Measurements from ENCODE around the gene FZR1. TPM values are rescaled to one million over a fixed set of nuclear protein-coding genes. Genes with fewer than 3 reads are reported as not detected.

FZR1 gene
- total RNA-seq, 4 donors from 2014 or later = 29.1 to 107 (median 35.3) TPM

DNA sequence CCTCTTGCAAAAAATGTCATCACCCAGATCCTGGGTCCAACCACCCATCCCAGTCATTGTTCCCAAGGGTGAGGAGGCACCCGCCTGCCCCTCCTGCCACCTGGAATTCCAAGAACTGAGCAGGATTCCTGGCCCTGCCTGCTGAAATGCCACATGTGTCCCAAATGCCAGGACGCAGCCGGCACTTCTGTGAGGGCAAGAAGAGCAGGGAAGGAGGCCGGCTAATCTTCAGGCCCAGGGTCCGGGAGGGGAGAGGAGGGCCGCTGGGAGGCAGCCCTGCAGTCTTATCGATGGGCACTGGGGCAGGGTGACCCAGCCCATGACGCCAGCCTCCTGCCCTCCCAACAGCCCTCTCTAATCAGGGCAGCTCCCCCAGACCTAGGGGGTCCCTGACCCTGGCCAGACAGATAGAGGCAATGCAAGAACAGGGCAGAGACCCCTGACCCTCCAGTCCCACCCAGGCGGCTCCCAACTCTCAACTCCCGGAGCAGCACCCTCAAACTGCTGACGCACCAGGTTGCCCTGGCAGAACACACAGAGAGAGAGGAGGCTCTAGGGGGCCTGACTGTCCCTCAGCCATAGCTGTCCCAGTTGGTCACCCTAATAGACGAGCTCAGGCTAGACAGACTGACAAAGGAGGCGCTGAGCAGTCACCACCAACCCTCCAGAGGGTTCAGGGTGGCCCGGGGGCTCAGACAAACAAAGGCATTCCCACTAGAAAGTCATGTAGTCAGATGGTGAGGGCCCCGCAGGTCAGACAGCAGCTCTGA, 49.7 kb downstream of the FZR1 start:
- no peaks in the 10 kb centered on the region for H3K9me3 ChIP-seq
- intact Hi-C loops (cut with DNase I; ENCODE audit: low total_unique reads) (no loop called here), in situ Hi-C loops (cut with MboI; ENCODE audit: low pct_ligation_motif_present in 1 of 4, low pct_unique_long_range_greater_than_20kb in 1 of 4, low sequenced_read_pairs in 3 of 4) (no loop called here)
- WGBS, 2 donors (ENCODE audit: low coverage in 1 of 2) = 71% methylated on average over 11 of the region's 15 CpGs; no CpG with 5 or more reads in 1 of the 2 donors
- peak overlapping the region in 3 of 4 donors; percentile 6 to 92 (median 12) for H3K27ac ChIP-seq
- DNase-seq = no peak
- peaks cover 11 to 44% (median 27%) of the 10 kb centered on the region in 4 donors for H3K4me1 ChIP-seq
- no peaks in the 10 kb centered on the region for H3K36me3 ChIP-seq
- H3K27me3 ChIP-seq = no peaks in the 10 kb centered on the region
- H3K4me3 ChIP-seq = peak overlapping the region in 3 of 4 donors; percentile 73 to 99 (median 94)
- TF ChIP-seq, protein P1, sequence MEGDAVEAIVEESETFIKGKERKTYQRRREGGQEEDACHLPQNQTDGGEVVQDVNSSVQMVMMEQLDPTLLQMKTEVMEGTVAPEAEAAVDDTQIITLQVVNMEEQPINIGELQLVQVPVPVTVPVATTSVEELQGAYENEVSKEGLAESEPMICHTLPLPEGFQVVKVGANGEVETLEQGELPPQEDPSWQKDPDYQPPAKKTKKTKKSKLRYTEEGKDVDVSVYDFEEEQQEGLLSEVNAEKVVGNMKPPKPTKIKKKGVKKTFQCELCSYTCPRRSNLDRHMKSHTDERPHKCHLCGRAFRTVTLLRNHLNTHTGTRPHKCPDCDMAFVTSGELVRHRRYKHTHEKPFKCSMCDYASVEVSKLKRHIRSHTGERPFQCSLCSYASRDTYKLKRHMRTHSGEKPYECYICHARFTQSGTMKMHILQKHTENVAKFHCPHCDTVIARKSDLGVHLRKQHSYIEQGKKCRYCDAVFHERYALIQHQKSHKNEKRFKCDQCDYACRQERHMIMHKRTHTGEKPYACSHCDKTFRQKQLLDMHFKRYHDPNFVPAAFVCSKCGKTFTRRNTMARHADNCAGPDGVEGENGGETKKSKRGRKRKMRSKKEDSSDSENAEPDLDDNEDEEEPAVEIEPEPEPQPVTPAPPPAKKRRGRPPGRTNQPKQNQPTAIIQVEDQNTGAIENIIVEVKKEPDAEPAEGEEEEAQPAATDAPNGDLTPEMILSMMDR (IDR thresholded peaks at IDR 0.05) = no peak
- TF ChIP-seq EP300 (IDR thresholded peaks at IDR 0.05; ENCODE audit: low read depth) = no peak
- no peak for TF ChIP-seq POLR2AphosphoS5 (IDR thresholded peaks at IDR 0.05)
- no peak for TF ChIP-seq POLR2A (IDR thresholded peaks at IDR 0.05)

DNA sequence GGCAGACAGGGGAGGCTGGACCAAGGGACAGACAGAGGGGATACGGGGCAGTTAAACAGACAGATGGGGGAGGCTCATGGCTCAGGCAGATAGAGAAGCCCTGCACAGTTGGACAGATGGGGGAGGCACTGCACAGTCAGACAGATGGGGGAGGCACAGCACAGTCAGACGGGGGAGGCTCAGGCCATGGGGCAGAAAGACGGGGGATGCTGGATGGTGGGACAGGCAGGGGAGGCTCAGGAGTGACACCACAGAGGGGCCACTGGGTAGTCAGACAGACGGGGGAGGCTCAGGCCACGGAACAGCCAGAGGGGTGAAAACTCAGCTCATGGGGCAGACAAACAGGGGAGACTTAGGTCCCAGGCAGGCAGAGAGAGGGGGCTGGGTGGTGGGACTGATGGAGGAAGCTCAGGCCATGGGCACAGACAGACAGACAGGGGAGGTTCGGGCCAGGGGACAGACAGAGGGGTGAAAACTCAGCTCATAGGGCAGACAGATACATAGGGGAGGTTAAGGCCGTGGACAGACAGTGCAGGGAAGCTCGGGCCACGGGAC, 50.4 kb downstream of the FZR1 start:
- no peak for DNase-seq
- peak overlapping the region; percentile 75 to 95 (median 88) for H3K27ac ChIP-seq
- H3K36me3 ChIP-seq = no peaks in the 10 kb centered on the region
- no peaks in the 10 kb centered on the region for H3K27me3 ChIP-seq
- in situ Hi-C loops (cut with MboI; ENCODE audit: low pct_ligation_motif_present in 1 of 4, low pct_unique_long_range_greater_than_20kb in 1 of 4, low sequenced_read_pairs in 3 of 4) = no loop called here
- WGBS, 2 donors (ENCODE audit: low coverage in 1 of 2) = 16 to 28% methylated on average over 4 to 9 of the region's 9 CpGs
- intact Hi-C loops (cut with DNase I; ENCODE audit: low total_unique reads) = no loop called here
- no peak for TF ChIP-seq EP300 (IDR thresholded peaks at IDR 0.05; ENCODE audit: low read depth)
- no peak for TF ChIP-seq POLR2A (IDR thresholded peaks at IDR 0.05)
- no peak for TF ChIP-seq POLR2AphosphoS5 (IDR thresholded peaks at IDR 0.05)
- TF ChIP-seq, protein P1 (IDR thresholded peaks at IDR 0.05) = no peak
- H3K4me1 ChIP-seq = peaks cover 11 to 44% (median 27%) of the 10 kb centered on the region in 4 donors
- peak overlapping the region; percentile 42 to 99 (median 84) for H3K4me3 ChIP-seq
- no peaks in the 10 kb centered on the region for H3K9me3 ChIP-seq

DNA sequence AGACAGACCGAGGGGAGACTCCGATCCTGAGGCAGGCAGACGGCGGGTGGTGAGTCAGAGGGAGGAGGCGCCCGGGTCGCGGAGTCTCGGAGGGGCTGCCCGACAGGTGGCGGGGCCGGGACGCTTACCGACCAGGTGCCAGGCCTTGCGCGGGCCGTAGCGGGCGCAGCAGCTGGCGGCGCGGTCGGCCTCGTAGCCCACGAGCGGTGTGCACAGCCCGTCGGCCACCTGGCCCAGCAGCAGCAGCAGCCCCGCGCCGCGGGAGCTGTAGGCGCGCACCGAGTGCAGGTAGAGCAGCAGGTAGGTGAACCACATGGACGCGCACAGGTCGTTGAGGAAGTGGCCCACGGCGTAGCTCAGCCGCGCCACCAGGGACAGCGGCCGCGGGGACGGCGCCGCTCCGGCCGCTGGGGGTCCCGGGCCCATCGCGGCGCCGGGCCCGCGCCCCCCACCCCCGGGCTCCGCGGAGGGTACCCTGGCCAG, 50.9 kb downstream of the FZR1 start:
- no peak for TF ChIP-seq POLR2A (IDR thresholded peaks at IDR 0.05)
- no peak for TF ChIP-seq POLR2AphosphoS5 (IDR thresholded peaks at IDR 0.05)
- TF ChIP-seq EP300 (IDR thresholded peaks at IDR 0.05; ENCODE audit: low read depth) = no peak
- TF ChIP-seq, protein P1 (IDR thresholded peaks at IDR 0.05) = no peak
- no peaks in the 10 kb centered on the region for H3K27me3 ChIP-seq
- peak; percentile 51 for DNase-seq
- no peaks in the 10 kb centered on the region for H3K36me3 ChIP-seq
- no peaks in the 10 kb centered on the region for H3K9me3 ChIP-seq
- intact Hi-C loops (cut with DNase I; ENCODE audit: low total_unique reads) = no loop called here
- H3K27ac ChIP-seq = peak overlapping the region; percentile 75 to 95 (median 88)
- peaks cover 11 to 44% (median 27%) of the 10 kb centered on the region in 4 donors for H3K4me1 ChIP-seq
- in situ Hi-C loops (cut with MboI; ENCODE audit: low pct_ligation_motif_present in 1 of 4, low pct_unique_long_range_greater_than_20kb in 1 of 4, low sequenced_read_pairs in 3 of 4) = no loop called here
- peak overlapping the region; percentile 42 to 99 (median 84) for H3K4me3 ChIP-seq
- WGBS, 2 donors (ENCODE audit: low coverage in 1 of 2) = 0% methylated on average over 1 to 58 of the region's 60 CpGs

DNA sequence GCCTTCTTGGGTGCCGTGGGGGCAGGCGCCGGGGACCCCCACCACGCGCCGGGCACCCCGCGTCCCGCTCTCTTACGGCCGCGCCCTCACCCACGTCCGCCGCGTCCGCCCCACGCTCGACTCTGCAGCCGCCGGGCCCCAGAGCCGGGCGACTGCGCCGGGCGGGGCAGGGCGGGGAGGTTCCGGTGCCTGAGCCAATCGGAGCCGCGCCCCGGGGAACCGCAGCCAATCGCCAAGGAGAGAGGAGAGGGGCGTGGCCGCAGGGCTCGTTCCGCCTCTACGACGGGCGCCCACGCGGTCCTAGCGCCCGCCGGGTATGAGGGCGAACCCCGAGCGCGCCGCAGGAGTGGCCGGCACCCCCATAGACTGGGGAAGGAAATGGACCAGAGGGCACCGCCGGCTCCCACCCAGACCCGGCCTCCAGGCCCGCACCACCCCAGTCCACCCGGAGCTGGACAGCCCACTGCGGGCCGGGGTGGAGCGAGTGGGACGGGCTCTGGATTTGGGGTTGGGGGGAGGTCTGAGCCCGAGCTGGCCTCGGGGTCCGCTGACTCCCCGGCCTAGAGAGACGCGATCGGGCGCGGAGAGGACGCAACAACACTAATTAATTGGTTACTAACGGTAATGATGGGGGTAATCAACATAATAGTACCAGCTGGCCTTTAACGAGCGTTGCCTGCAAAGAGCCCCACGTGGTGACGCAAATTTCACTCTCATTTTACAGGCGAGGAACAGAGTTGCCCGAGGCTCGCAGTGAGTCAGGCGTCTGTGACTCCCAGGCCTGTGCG, 51.5 kb downstream of the FZR1 start, which contains the start of gene MFSD12:
MFSD12 (minus strand) TSS at position 126 of the 788 bp plus-strand sequence. CDS start 183 bp downstream, outside the sequence.
- intact Hi-C loops (cut with DNase I; ENCODE audit: low total_unique reads) = no loop called here
- H3K27ac ChIP-seq = peak within 1 kb of the TSS; percentile 75 to 95 (median 88)
- DNase-seq = peak; percentile 96
- WGBS, 2 donors (ENCODE audit: low coverage in 1 of 2) = 1% methylated on average over 58 of the region's 81 CpGs; no CpG with 5 or more reads in 1 of the 2 donors
- no peaks in the 10 kb centered on the region for H3K27me3 ChIP-seq
- H3K9me3 ChIP-seq = no peaks in the 10 kb centered on the region
- peak within 1 kb of the TSS; percentile 73 to 99 (median 94) for H3K4me3 ChIP-seq
- peaks cover 11 to 44% (median 26%) of the 10 kb centered on the region in 4 donors for H3K4me1 ChIP-seq
- TF ChIP-seq, protein P1 (IDR thresholded peaks at IDR 0.05) = no peak
- TF ChIP-seq POLR2A (IDR thresholded peaks at IDR 0.05) = peak; percentile 52
- TF ChIP-seq POLR2AphosphoS5 (IDR thresholded peaks at IDR 0.05) = peak; percentile 88 to 89 (median 88)
- no peak for TF ChIP-seq EP300 (IDR thresholded peaks at IDR 0.05; ENCODE audit: low read depth)
- in situ Hi-C loops (cut with MboI; ENCODE audit: low pct_ligation_motif_present in 1 of 4, low pct_unique_long_range_greater_than_20kb in 1 of 4, low sequenced_read_pairs in 3 of 4) = no loop called here
- H3K36me3 ChIP-seq = no peaks in the 10 kb centered on the region

All from transverse colon (tissue), 4 donors.